K562 (cell line): ENCODE data around the gene MYBPHL. TPM values are rescaled to one million over a fixed set of nuclear protein-coding genes. Genes with fewer than 3 reads are reported as not detected.

Experiments
- ATAC-seq: fragments of 200-7000 bp; cut with Tn5 transposase; 3 replicates; pipeline ENCODE4 v1.9.1; 2020; ENCODE audit warnings: moderate library complexity
- BruUV-seq: library from RNA; stranded (reverse); fragments of 400-500 nt; replicated peaks from 2 replicates; lab custom pipeline; 2021; lab: Mats Ljungman, UMichigan
- CTCF ChIA-PET: fragments of 300-600 bp; formaldehyde crosslinking; extraction: SDS; loops from one replicate; lab custom pipeline; 2021; ENCODE audit warnings: low intra/inter-chr PET ratio; lab: Yijun Ruan, JAX
- POLR2A ChIA-PET: fragments of 300-600, 350-650 bp; sonication (Branson Sonifier 250); formaldehyde crosslinking; extraction: SDS; loops from one replicate; lab custom pipeline; 2021; ENCODE audit warnings: antibody characterized with exemption, inconsistent platforms; lab: Yijun Ruan, JAX
- DNase-seq, 4 experiments: peaks; one replicate each; pipeline versions ENCODE4 v3.0.0 to v3.0.0-alpha.2; 2011 to 2018; ENCODE audit warnings: low spot score in 3 of 4, mixed read lengths in 3 of 4; ENCODE audit errors: extremely low read depth in 1 of 4
- FAIRE-seq: peaks from 2 replicates; lab custom pipeline; 2011; peaks lifted over from hg19 to GRCh38; lab: Jason Lieb, UNC
- H2AFZ ChIP-seq: 2 replicates; pipeline ENCODE4 v1.6.0; 2011; ENCODE audit warnings: low read depth, low read length, control low read depth, inconsistent platforms
- H3K27ac ChIP-seq: fragments of 200-600 bp; 3 replicates; pipeline ENCODE4 v1.8.0; 2011; ENCODE audit warnings: low read depth, mild to moderate bottlenecking, control low read depth, inconsistent platforms, low read length, moderate library complexity, mixed read lengths; ENCODE audit errors: extremely low read depth
- H3K27me3 ChIP-seq, 2 experiments: fragments of 300-600 bp in 1 of 2; 2 replicates in 1 of 2; 3 replicates in 1 of 2; pipeline versions ENCODE4 v1.6.0 to v1.8.0; 2011; ENCODE audit warnings: inconsistent platforms in 2 of 2, low read length in 2 of 2, mild to moderate bottlenecking in 1 of 2, mixed read lengths in 1 of 2, moderate library complexity in 1 of 2; ENCODE audit not compliant: control insufficient read depth in 2 of 2, insufficient read depth in 2 of 2
- H3K36me3 ChIP-seq: fragments of 300-600 bp; 3 replicates; pipeline ENCODE4 v1.8.0; 2011; ENCODE audit warnings: mild to moderate bottlenecking, low read length, inconsistent platforms; ENCODE audit not compliant: control insufficient read depth, insufficient read depth
- H3K4me1 ChIP-seq, 2 experiments: fragments of 200-600 bp in 1 of 2; replicated peaks in 1 of 2; 2 replicates in 1 of 2; 3 replicates in 1 of 2; pipeline versions ENCODE4 v1.5.1 to v1.8.0; 2011; ENCODE audit warnings: inconsistent platforms in 2 of 2, low read length in 2 of 2, mild to moderate bottlenecking in 1 of 2, mixed read lengths in 1 of 2, moderate library complexity in 1 of 2; ENCODE audit not compliant: control insufficient read depth in 2 of 2, insufficient read depth in 2 of 2
- H3K4me2 ChIP-seq: 2 replicates; pipeline ENCODE4 v1.6.1; 2011; ENCODE audit warnings: low read length, control low read depth, inconsistent platforms, mixed read lengths; ENCODE audit not compliant: insufficient read depth
- H3K4me3 ChIP-seq: fragments of 200-600 bp; sonication (generic), shearing (Covaris generic); 2 replicates; pipeline ENCODE4 v1.5.1; 2016; ENCODE audit warnings: control low read depth, inconsistent platforms
- H3K79me2 ChIP-seq: fragments of 200-600 bp; 3 replicates; pipeline ENCODE4 v1.8.0; 2011; ENCODE audit warnings: low read length, inconsistent platforms; ENCODE audit not compliant: control insufficient read depth, insufficient read depth
- H3K9ac ChIP-seq, 2 experiments: 2 replicates each; pipeline versions ENCODE4 v1.6.0 to v1.6.1; 2011; ENCODE audit warnings: low read depth in 2 of 2, low read length in 2 of 2, control low read depth in 1 of 2, inconsistent platforms in 1 of 2, mild to moderate bottlenecking in 1 of 2, mixed read lengths in 1 of 2; ENCODE audit not compliant: insufficient read depth in 1 of 2
- H3K9me1 ChIP-seq: one replicate; pipeline ENCODE4 v1.6.0; 2011; ENCODE audit warnings: inconsistent platforms, mild to moderate bottlenecking, low read length, moderate library complexity; ENCODE audit not compliant: control insufficient read depth, insufficient read depth
- H3K9me3 ChIP-seq: replicated peaks from 2 replicates; pipeline ENCODE4 v1.5.1; 2011; ENCODE audit warnings: low read depth, low read length, inconsistent platforms; ENCODE audit not compliant: control insufficient read depth, insufficient read depth
- H4K20me1 ChIP-seq: replicated peaks from 2 replicates; pipeline ENCODE4 v1.6.1; 2011; ENCODE audit warnings: low read length, inconsistent platforms, mixed read lengths; ENCODE audit not compliant: control insufficient read depth, insufficient read depth
- ZNF445 ChIP-seq: fragments of 250-450 bp; sonication (Bioruptor Pico); IDR thresholded peaks from 2 replicates; pipeline ENCODE4 v1.4.0; 2020; ENCODE audit warnings: low read depth, mild to moderate bottlenecking, moderate library complexity
- WGBS: fragments of 100-300 bp; shearing (Covaris generic); methylation state at CpG from one replicate; pipeline ENCODE4 v1.1.6; 2016; ENCODE audit warnings: low coverage, mixed read lengths; ENCODE audit not compliant: insufficient coverage; ENCODE audit errors: missing lambda C conversion rate; 5-methylcytosine and 5-hydroxymethylcytosine counted together
- in situ Hi-C: fragments of 300-500 bp; cut with MboI; formaldehyde crosslinking; loops from 4 replicates; pipeline ENCODE4 v1.15.0; 2018; ENCODE audit warnings: inconsistent platforms, mixed read lengths
- intact Hi-C: fragments of 100-400 bp; cut with micrococcal nuclease; formaldehyde crosslinking; loops from 2 replicates; pipeline ENCODE4 v1.14.2; 2022
- polyA plus RNA-seq, 8 experiments: library from polyadenylated mRNA; depleted of rRNA in 4 of 8; stranded (reverse) in 5 of 8; unstranded in 3 of 8; fragments of >200 nt; fragmentation: Nextera tagmentation in 2 of 8; fragmentation: Illumina TruSeq in 1 of 8; extraction: Ambion mirVana in 2 of 8; extraction: Trizol in 1 of 8; gene quantifications; 2 replicates each; pipeline versions ENCODE4 v1.2.1 to v1.2.3, GENCODE V29; 2011 to 2014; ENCODE audit warnings: inconsistent platforms in 1 of 8, missing spikeins in 1 of 8
- total RNA-seq, 7 experiments: library from RNA; depleted of rRNA in 6 of 7; stranded (reverse); fragments of >200 nt in 6 of 7; fragmentation: Illumina TruSeq in 2 of 7; extraction: Trizol in 2 of 7; gene quantifications; 2 replicates each; pipeline versions ENCODE4 v1.2.1 to v1.2.3, GENCODE V29; 2011 to 2021; ENCODE audit warnings: low replicate concordance in 1 of 7
- TF ChIP-seq, protein P1 (sequence below), 3 experiments: IDR thresholded peaks in 2 of 3; conservative IDR thresholded peaks in 1 of 3; 2 replicates each; pipeline ENCODE4 v1.5.1; 2011 to 2012; ENCODE audit warnings: low read length in 3 of 3, mild to moderate bottlenecking in 3 of 3, control low read depth in 2 of 3, improper control_type of control experiment in 1 of 3, inconsistent platforms in 1 of 3, low read depth in 1 of 3, mixed read lengths in 1 of 3, moderate library complexity in 1 of 3; ENCODE audit not compliant: insufficient read depth in 2 of 3
- TF ChIP-seq, protein P2 (sequence below), 3 experiments: fragments of 200-800 bp in 1 of 3; sonication (Bioruptor generic) in 1 of 3; sonication (generic) in 1 of 3; formaldehyde crosslinking in 1 of 3; IDR thresholded peaks; 2 replicates each; pipeline versions ENCODE4 v1.6.1 to v1.8.0; 2016 to 2022; ENCODE audit warnings: mild to moderate bottlenecking in 2 of 3, missing compliant biosample characterization in 2 of 3, missing genetic modification characterization in 2 of 3, missing genetic modification reagents in 1 of 3

The MYBPHL gene
- total and polyA plus RNA-seq, 9 of the 15 experiments (the other 6 are each of a cell fraction or from before 2014, with no cell fraction given), result 0.20 to 1.9 (median 0.33) TPM

DNA sequence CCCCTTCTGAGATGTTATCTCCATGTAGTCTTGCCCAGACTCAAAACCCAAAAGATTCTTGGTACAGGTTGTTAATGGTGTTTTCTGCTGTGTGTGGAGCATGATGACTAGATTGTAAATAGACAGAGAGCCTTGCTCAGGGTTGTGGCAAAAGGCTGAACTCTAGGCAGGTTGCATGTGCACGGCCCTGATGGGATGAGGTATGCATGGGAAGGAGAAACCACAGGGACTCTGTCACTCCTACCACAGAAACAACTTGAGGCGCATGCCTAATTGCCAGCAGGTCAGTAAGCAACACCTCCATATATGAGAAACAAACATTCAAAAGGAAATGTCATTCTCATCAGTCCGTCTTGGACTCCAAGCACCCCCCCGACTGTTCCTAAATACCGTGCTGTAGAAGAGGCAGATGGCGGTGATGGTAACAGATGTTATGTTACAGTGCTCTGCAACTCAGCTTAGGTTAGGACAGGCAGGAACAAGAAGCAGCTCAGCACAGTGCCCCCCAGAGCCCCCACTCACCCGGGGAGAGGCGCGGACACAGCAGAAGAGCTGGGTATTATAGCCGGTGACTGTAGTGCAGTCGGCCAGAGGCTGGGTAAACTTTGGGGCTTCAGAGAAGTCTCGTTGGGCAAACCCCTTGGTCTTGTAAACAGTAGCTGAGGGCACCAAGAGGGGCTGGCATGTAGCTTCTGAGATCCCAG lies 10.9 kb downstream of the MYBPHL start:
- Histone ChIP-seq H3K9me1 (no peaks in the 10 kb centered on the region), H3K27ac (no peak overlapping the region), H3K9me3 (no peaks in the 10 kb centered on the region), H3K4me2 (no peak overlapping the region), H3K9ac (no peak overlapping the region), H4K20me1 (no peaks in the 10 kb centered on the region), H2AFZ (0 out of 2 replicates have a peak overlapping the region, but pooled peaks have one; percentile 5), H3K27me3 (no peaks in the 10 kb centered on the region), H3K79me2 (no peaks in the 10 kb centered on the region), H3K4me3 (no peak overlapping the region), H3K4me1 (peaks cover 27 to 45% of the 10 kb centered on the region in 2 experiments), H3K36me3 (no peaks in the 10 kb centered on the region)
- ChIA-PET POLR2A (interaction anchor here (0.6 to 4.2 kb wide), 4 partner anchors 10 to 268 kb away, joined by 3 to 29 read pairs (median 6); partner anchors contain the start of genes MYBPHL and PSRC1), CTCF (no interaction called here)
- WGBS, result 52% methylated on average over 12 of the region's 12 CpGs
- intact Hi-C loops (no loop called here), in situ Hi-C loops (no loop called here)
- BruUV-seq, result no TSS peak
- DNase-seq (no peak), ATAC-seq (0 out of 3 replicates have a peak, but pooled peaks have one; percentile 4), FAIRE-seq (no peak)
- no peak for TF ChIP-seq ZNF445
- TF ChIP-seq, protein P1, sequence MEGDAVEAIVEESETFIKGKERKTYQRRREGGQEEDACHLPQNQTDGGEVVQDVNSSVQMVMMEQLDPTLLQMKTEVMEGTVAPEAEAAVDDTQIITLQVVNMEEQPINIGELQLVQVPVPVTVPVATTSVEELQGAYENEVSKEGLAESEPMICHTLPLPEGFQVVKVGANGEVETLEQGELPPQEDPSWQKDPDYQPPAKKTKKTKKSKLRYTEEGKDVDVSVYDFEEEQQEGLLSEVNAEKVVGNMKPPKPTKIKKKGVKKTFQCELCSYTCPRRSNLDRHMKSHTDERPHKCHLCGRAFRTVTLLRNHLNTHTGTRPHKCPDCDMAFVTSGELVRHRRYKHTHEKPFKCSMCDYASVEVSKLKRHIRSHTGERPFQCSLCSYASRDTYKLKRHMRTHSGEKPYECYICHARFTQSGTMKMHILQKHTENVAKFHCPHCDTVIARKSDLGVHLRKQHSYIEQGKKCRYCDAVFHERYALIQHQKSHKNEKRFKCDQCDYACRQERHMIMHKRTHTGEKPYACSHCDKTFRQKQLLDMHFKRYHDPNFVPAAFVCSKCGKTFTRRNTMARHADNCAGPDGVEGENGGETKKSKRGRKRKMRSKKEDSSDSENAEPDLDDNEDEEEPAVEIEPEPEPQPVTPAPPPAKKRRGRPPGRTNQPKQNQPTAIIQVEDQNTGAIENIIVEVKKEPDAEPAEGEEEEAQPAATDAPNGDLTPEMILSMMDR (IDR thresholded peaks at IDR 0.05 in 2 of 3, conservative IDR thresholded peaks at IDR 0.05 in 1 of 3; ENCODE audit: insufficient read depth in 2 of 3, low read depth in 1 of 3, low read length in 3 of 3), result peak in 2 of 3 experiments; percentile 10 to 21; a peak in 1 of 6 replicates
- TF ChIP-seq, protein P2, sequence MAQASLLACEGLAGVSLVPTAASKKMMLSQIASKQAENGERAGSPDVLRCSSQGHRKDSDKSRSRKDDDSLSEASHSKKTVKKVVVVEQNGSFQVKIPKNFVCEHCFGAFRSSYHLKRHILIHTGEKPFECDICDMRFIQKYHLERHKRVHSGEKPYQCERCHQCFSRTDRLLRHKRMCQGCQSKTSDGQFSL (CRISPR knock-in tag; IDR thresholded peaks at IDR 0.05), result 0 out of 2 replicates have a peak, but pooled peaks have one; percentile 44
- TF ChIP-seq, protein P2 (tag; IDR thresholded peaks at IDR 0.05), result no peak
